KMS-11 (cell line): Measurements from ENCODE around the gene PIN1.

Experiments used
- H2AFZ ChIP-seq: fragments of 200-600 bp; sonication (generic); 2 replicates; pipeline ENCODE4 v1.6.1; 2016; ENCODE audit warnings: antibody characterized with exemption, mixed run types, low read depth
- H3K27ac ChIP-seq: fragments of 200-600 bp; sonication (generic); 2 replicates; pipeline ENCODE4 v1.6.1; 2016; ENCODE audit warnings: mild to moderate bottlenecking, mixed run types
- H3K27me3 ChIP-seq: fragments of 200-600 bp; sonication (generic); 2 replicates; pipeline ENCODE4 v1.6.1; 2017; ENCODE audit warnings: mild to moderate bottlenecking, low read depth, mixed run types, moderate library complexity; ENCODE audit not compliant: insufficient read depth
- H3K36me3 ChIP-seq: fragments of 200-600 bp; sonication (generic); 2 replicates; pipeline ENCODE4 v1.6.1; 2017; ENCODE audit warnings: mild to moderate bottlenecking, mixed run types; ENCODE audit not compliant: insufficient read depth
- H3K4me1 ChIP-seq: fragments of 200-600 bp; sonication (generic); 2 replicates; pipeline ENCODE4 v1.6.1; 2016; ENCODE audit warnings: mild to moderate bottlenecking, low read depth, mixed run types; ENCODE audit not compliant: poor library complexity, severe bottlenecking
- H3K4me2 ChIP-seq: fragments of 200-600 bp; sonication (generic); 2 replicates; pipeline ENCODE4 v1.7.0; 2016; ENCODE audit warnings: mild to moderate bottlenecking, mixed run types
- H3K4me3 ChIP-seq: fragments of 200-600 bp; sonication (generic); IDR thresholded peaks from 2 replicates; pipeline ENCODE4 v1.6.1; 2017; ENCODE audit warnings: low read depth, low read length, mixed read lengths; ENCODE audit not compliant: insufficient read depth
- H3K79me2 ChIP-seq: fragments of 200-600 bp; sonication (generic); 2 replicates; pipeline ENCODE4 v1.6.1; 2016; ENCODE audit warnings: low read depth, mixed run types; ENCODE audit not compliant: insufficient read depth
- H3K9ac ChIP-seq: fragments of 200-600 bp; sonication (generic); 2 replicates; pipeline ENCODE4 v1.6.1; 2016; ENCODE audit warnings: mild to moderate bottlenecking, mixed run types
- H4K20me1 ChIP-seq: fragments of 200-600 bp; sonication (generic); 2 replicates; pipeline ENCODE4 v1.6.1; 2016; ENCODE audit warnings: mild to moderate bottlenecking, mixed run types; ENCODE audit not compliant: insufficient read depth
- TF ChIP-seq, protein P1 (sequence below): fragments of 200-600 bp; sonication (generic); conservative IDR thresholded peaks from 2 replicates; pipeline ENCODE4 v1.6.1; 2017; ENCODE audit warnings: low read depth, mild to moderate bottlenecking, antibody characterized with exemption, low read length, moderate library complexity, mixed read lengths

Gene PIN1

DNA sequence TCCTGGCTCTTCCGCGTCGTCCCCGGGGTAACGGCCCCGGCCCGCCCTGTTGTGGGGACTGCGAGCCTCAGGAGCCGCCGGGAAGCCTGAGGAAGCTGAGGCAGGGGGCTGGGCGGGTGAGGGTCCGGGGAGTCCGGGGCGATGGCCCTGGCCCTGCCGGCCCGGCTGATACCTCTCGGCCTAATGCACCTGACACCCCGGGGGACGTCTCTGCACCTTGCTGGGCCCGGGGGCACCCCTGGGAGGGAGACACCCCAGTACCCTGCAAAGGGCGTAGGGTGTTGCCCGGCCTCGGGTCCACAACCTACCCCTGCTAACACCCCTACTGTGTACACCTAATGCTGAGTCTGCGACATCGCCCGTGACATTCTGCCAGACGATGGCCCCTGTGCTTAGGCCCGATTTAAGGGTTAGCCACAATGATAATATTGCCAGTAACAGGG lies 410 bp downstream of the PIN1 start:
- Histone ChIP-seq H3K4me2 (peak overlapping the region; percentile 74), H4K20me1 (no peaks in the 10 kb centered on the region), H3K4me3 (no peak overlapping the region), H3K79me2 (peaks cover 40% of the 10 kb centered on the region; the same call in 1 of the 2 replicates), H3K27ac (no peak overlapping the region; the same call in 1 of the 2 replicates), H3K36me3 (peaks cover 3% of the 10 kb centered on the region; the same call in 1 of the 2 replicates), H3K27me3 (no peaks in the 10 kb centered on the region), H3K4me1 (peaks cover 6% of the 10 kb centered on the region), H2AFZ (peak overlapping the region; percentile 30), H3K9ac (peak overlapping the region; percentile 44; the same call in 1 of the 2 replicates)
- TF ChIP-seq, protein P1, sequence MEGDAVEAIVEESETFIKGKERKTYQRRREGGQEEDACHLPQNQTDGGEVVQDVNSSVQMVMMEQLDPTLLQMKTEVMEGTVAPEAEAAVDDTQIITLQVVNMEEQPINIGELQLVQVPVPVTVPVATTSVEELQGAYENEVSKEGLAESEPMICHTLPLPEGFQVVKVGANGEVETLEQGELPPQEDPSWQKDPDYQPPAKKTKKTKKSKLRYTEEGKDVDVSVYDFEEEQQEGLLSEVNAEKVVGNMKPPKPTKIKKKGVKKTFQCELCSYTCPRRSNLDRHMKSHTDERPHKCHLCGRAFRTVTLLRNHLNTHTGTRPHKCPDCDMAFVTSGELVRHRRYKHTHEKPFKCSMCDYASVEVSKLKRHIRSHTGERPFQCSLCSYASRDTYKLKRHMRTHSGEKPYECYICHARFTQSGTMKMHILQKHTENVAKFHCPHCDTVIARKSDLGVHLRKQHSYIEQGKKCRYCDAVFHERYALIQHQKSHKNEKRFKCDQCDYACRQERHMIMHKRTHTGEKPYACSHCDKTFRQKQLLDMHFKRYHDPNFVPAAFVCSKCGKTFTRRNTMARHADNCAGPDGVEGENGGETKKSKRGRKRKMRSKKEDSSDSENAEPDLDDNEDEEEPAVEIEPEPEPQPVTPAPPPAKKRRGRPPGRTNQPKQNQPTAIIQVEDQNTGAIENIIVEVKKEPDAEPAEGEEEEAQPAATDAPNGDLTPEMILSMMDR, result no peak; the same call in 1 of the 2 replicates

DNA sequence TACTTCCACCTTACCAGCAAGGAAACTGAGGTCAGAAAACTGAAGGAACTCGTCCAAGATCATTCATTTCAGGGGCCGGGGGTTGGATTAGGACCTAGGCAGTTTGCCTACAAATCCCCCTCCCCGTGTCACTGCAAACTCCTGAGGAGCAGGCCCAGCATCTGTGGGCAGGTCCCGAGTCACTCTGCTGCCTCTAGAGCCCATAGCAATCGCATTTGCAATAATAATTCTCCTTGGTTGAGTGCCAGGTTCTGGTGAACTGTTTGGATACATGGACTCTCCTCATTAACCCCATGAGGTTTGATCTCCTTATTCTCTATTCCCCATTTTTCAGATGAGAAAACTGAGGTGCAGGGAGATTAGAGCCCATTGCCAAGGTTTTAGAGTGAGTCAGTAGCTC lies 903 bp downstream of the PIN1 start:
- Histone ChIP-seq H3K4me2 (peak overlapping the region; percentile 74), H4K20me1 (no peaks in the 10 kb centered on the region), H3K27ac (no peak overlapping the region; the same call in 1 of the 2 replicates), H3K27me3 (no peaks in the 10 kb centered on the region), H3K4me1 (peaks cover 6% of the 10 kb centered on the region), H3K36me3 (peaks cover 7% of the 10 kb centered on the region; the same call in 1 of the 2 replicates), H3K9ac (peak overlapping the region; percentile 44; the same call in 1 of the 2 replicates), H3K4me3 (no peak overlapping the region), H2AFZ (no peak overlapping the region), H3K79me2 (peaks cover 37% of the 10 kb centered on the region; the same call in 1 of the 2 replicates)
- TF ChIP-seq, protein P1, result no peak

DNA sequence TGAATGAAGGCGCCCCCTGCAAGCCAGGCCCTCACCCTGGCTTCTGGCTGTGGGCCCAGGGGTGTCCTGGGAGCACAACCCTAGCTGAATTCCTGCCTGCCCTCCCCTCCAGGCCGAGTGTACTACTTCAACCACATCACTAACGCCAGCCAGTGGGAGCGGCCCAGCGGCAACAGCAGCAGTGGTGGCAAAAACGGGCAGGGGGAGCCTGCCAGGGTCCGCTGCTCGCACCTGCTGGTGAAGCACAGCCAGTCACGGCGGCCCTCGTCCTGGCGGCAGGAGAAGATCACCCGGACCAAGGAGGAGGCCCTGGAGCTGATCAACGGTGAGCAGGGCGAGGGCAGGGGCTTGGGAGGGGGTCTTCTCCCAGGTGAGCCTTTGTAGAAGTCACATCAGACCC lies 3.2 kb downstream of the PIN1 start:
- Histone ChIP-seq H3K27me3 (no peaks in the 10 kb centered on the region), H2AFZ (no peak overlapping the region), H3K79me2 (peaks cover 31% of the 10 kb centered on the region; the same call in 1 of the 2 replicates), H3K4me3 (no peak overlapping the region), H3K9ac (no peak overlapping the region), H3K4me1 (peaks cover 6% of the 10 kb centered on the region), H3K36me3 (peaks cover 7% of the 10 kb centered on the region; the same call in 1 of the 2 replicates), H3K27ac (no peak overlapping the region), H4K20me1 (no peaks in the 10 kb centered on the region), H3K4me2 (no peak overlapping the region)
- TF ChIP-seq, protein P1, result no peak

DNA sequence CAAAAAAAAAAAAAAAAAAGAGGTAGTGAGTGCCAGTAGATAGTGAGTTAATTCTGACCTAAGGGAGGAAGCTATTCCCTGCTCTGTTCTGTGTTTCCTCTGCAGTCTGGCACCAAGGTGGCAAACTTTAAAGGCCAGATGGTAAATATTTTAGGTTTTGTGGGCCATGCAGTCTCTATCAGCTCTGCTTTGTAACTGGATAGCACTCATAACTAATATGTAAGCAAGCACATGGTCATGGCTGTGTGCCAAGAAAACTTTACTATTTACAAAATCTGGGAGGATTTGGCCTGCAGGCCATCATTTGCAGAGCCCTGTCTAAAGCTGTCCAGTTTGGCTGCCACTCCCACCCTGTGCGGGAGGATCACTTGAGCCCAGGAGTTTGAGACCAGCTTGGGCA lies 4.3 kb downstream of the PIN1 start:
- peaks cover 6% of the 10 kb centered on the region for H3K4me1 ChIP-seq
- peaks cover 7% of the 10 kb centered on the region; the same call in 1 of the 2 replicates for H3K36me3 ChIP-seq
- H3K9ac ChIP-seq, result no peak overlapping the region
- no peak overlapping the region for H3K4me3 ChIP-seq
- H3K4me2 ChIP-seq, result no peak overlapping the region
- no peak overlapping the region for H2AFZ ChIP-seq
- TF ChIP-seq, protein P1, result no peak
- H3K79me2 ChIP-seq, result peaks cover 31% of the 10 kb centered on the region; the same call in 1 of the 2 replicates
- no peaks in the 10 kb centered on the region for H3K27me3 ChIP-seq
- H3K27ac ChIP-seq, result no peak overlapping the region
- no peaks in the 10 kb centered on the region for H4K20me1 ChIP-seq
